GM21360 (cell line): Measurements from ENCODE around the gene PXN.
"Not testable (repeated sequence)": the region's sequence is repeated elsewhere in the genome, so short reads cannot be mapped to it uniquely, and the experiment has no call there.

ENCODE experiments used
- ATAC-seq: cut with Tn5 transposase; IDR thresholded peaks from one replicate; pipeline ENCODE4 v1.9.1; 2021; ENCODE audit warnings: mild to moderate bottlenecking, moderate library complexity; ENCODE audit not compliant: unreplicated experiment

Gene PXN

DNA sequence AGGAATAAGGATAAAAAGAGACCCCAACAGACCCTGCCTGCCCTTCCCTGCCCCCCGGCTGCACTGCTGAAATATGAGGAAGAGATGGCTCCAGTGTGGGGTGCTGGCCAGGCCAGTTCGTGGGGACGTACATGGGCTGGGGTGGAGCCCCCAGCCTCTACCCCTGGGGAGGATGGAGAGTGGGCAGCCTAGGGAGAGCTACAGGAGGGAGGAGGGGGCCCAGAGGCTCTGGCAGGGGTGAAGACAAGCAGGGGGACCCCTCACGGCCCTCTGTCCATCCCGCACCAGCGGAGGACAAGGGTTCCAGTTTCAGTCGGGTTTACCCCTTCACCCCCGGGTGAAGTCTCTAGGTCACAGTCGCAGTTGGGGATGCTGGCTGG lies 53.6 kb downstream of the PXN start:
- ATAC-seq = no peak

GRCh38 chr12:120211243-120211903 lies 54.2 kb downstream of the PXN start:
- no peak for ATAC-seq

- ATAC-seq = no peak
Observed at GRCh38 chr12:120209851-120210250, 55.7 kb downstream of the PXN start.

DNA sequence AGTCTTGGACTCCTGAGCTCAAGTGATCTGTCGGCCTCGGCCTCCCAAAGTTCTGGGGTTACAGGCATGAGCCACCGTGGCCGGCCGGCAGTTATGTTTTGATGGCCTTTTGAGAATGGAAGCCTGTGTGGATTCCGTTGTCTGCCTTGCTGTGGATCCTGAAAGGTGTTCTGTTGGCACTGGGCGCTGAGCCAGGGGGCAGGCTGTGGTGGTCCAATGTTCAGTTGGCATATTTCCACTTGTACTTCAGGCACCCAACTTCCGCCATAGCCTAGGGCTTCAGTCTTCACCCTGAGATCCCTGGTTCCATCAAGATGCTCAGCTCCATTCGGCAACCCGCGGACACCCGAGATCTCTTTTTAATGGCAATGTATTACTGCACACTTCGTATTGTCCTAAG lies 58.3 kb downstream of the PXN start:
- no peak for ATAC-seq

GRCh38 chr12:120206781-120207180 lies 58.7 kb downstream of the PXN start:
- ATAC-seq = not testable (repeated sequence)

GRCh38 chr12:120206228-120206627 lies 59.3 kb downstream of the PXN start:
- ATAC-seq = no peak

- no peak for ATAC-seq
Observed at GRCh38 chr12:120204171-120204570, 61.4 kb downstream of the PXN start.

DNA sequence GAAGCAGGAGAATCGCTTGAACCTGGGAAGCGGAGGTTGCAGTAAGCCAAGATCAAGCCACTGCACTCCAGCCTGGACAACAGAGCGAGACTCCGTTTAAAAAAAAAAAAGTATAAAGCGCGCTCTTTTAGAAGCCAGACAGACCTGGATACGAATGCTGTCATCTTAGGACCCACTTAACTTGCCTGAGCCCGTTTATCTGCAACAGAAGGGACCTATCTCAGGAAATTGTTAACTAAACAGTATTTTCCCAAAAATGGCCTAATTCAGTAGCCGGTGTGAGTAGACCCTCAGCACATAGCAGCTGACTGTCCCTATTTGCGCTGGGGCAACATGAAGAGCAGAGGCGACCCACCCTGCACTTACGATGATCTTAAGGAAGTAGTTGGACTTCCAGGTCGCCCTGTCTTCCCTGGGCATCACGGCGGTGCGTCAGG lies 65.1 kb downstream of the PXN start:
- no peak for ATAC-seq

GRCh38 chr12:120199595-120200306 lies 65.8 kb downstream of the PXN start:
- no peak for ATAC-seq

- ATAC-seq = no peak
Observed at GRCh38 chr12:120199025-120199424, 66.5 kb downstream of the PXN start.

DNA sequence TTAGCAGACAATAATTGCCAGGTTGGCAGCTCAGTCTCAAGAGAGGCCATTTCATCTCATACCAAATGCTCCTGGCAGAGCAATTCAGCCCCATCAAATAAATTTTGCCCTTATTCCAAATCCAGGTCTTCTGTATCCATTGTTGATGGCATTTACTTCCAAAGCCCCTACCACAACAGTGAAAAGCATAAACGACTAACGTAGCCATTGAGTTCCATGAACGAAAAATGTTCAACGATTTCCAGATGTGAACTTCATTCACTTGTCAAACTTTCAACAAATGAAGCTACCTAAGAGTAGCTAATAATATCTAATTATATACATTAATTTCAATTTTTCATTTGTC lies 68.0 kb downstream of the PXN start:
- no peak for ATAC-seq

DNA sequence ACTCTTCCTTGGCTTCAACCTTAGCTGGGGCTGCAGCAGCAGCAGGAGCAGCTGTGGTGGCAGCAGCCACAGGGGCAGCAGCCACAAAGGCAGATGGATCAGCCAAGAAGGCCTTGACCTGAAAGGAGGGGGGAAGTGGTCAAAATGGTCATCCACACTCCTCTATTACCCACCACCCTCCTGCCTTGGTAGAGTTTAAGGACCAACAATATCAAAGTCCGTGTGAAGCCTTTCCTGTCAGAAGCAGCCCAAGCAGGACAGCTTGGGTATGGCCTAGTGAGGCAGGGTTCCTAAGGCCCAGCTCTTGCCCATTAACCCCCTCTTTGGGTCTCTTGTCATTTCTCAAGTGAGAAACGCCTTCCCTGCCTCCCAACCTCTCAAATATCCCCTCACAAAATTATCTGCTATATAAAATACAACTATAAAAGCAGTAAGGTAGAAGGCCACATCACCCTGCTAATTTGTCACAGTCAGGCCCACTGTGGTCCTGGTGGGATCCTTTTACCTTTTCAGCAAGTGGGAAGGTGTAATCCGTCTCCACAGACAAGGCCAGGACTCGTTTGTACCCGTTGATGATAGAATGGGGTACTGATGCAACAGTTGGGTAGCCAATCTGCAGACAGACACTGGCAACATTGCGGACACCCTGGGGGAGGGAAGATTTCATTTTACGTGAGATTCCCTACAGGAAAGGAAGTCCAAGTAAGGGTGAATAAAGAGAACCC lies 68.6 kb downstream of the PXN start:
- not testable (repeated sequence) for ATAC-seq

DNA sequence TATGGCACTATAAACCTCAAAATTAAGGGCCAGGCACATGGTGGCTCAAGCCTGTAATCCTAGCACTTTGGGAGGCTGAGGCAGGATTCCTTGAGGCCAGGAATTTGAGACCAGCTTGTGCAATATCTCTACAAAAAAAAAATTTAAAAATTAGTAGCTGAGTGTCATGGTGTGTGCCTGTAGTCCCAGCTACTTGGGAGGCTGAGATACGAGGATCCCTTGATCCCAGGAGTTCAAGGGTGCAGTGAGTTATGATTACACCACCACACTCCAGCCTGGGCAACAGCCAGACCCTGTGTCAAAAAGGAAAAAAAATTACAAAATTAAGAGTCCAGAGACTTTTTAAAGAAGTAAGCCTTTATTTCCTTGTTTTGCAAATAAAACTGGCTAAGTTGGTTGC lies 69.2 kb downstream of the PXN start:
- ATAC-seq = no peak

GRCh38 chr12:120194534-120195395 lies 70.8 kb downstream of the PXN start, which contains the start of gene GCN1:
Gene GCN1 (minus strand): TSS chr12:120194715. CDS start chr12:120194697, 18 bp downstream.
- ATAC-seq = peak; percentile 53

DNA sequence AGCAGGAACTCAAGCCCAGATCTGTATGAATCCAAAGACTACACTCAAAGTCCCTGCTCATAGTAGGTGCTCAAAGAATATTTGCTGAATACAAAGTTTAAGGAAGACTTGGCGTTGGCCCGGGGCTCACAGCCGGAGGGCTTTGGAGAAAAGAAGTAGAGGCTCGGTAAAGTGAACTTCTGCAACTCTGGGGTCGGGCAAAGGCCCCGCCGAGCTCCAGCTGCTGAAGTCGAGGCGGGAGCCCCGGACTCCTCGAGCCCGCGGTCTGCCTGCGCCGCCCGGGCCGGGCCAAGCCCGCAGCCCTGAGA lies 71.3 kb downstream of the PXN start:
- ATAC-seq = no peak

DNA sequence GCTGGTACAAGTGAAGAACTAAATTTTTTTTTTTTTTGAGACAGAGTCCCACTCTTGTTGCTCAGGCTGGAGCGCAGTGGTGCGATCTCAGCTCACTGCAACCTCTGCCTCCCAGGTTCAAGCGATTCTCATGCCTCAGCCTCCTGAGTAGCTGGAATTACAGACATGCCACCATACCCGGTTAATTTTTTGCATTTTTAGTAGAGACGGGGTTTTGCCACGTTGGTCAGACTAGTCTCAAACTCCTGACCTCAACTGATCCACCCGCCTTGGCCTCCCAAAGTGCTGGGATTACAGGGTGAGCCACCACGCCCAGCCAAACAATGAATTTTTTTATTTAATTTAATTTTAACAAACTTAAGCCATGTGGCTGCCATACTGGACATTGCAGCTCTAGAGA lies 72.2 kb downstream of the PXN start:
- not testable (repeated sequence) for ATAC-seq

GRCh38 chr12:120190985-120191480 lies 74.5 kb downstream of the PXN start:
- no peak for ATAC-seq

DNA sequence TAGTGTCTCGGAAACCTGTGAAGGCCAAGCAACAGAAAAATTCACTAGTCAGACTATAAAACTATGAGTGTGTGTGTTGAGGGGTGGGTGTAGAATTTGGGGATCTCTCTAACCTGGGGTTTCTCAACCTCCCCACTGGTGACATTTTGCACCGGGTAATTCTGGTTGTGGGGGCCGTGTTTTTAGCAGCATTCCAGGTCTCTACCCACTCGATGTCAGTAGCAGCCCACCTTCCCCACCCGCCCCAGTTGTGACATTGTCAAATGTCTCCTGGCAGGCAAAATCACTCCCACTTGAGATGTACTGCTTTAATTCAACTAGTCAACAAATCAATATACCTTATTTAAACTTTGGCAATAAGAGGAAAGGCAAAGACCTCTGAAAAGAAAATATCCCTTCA lies 75.1 kb downstream of the PXN start:
- no peak for ATAC-seq

GRCh38 chr12:120186654-120187053 lies 78.9 kb downstream of the PXN start:
- no peak for ATAC-seq

GRCh38 chr12:120183211-120183631 lies 82.3 kb downstream of the PXN start:
- no peak for ATAC-seq
